ENCODE measurements around the gene THG1L.
A peak's percentile ranks its signal among the peaks of the same experiment; 100 is the strongest.

The THG1L gene

DNA sequence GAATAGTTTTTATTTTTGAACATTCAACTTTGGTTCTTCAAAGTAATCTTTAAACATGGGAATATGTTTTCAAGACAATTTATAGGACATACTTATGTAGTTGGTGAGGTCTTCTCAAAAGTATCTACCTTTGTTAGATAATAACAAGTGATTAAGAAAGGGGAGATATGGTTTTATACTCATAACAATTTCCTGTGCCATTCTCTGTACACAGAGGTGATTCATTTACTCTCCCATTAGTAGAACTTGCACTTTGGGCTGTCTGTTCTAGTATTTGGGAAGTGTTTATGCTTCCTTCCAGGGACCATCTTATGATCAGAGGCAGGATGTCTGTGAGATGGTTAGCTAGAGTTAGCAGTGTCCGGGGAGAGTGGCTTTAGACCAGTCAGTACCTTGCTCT, 27.5 kb downstream of the THG1L start:
- no peak for DNase-seq (ENCODE audit: low spot score)

DNA sequence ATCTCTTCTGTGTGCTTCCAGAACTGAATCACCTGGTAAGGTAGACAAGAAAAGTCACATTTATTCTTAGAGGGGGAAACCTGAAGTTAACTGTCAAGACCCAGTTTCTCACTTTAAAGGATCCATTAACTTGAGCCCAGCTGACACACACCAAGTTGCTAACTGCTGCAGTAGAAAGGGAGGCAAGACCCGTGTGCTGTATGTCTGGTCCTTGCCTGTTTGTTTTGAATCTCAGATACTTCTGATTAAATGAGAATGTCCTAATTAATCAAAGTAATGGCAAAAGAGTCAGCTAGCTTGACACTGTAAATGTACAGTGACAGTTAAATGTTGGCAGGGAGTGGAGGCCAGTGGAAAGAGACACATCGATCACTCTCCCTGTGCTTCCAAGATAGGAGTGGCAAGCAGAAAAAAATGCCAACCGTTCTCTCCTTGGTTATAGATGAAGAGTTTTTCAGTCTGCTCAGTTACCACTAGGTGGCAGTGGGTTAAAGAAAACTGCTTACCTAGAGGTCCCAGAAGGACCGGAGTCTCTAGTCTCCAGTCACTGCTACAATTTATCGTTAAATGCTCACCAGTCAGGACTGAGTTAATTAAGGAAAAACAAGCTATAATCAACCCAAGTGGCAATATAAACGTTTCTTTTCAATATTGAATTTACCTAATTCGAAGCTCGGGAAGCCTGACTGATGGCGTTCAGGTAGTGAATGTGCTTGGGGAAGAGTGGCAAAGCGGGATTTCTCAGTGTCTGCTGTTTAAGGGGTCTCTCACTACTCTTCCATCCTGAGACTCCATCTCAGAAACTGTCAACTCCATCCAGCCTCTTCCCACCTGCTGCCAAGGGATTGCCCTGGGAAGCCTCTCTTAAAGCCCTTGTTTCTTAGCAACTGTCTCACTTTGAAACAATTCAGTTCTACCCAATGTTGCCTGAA, 30.7 kb downstream of the THG1L start:
- peak; percentile 53 for DNase-seq (ENCODE audit: low spot score)

DNA sequence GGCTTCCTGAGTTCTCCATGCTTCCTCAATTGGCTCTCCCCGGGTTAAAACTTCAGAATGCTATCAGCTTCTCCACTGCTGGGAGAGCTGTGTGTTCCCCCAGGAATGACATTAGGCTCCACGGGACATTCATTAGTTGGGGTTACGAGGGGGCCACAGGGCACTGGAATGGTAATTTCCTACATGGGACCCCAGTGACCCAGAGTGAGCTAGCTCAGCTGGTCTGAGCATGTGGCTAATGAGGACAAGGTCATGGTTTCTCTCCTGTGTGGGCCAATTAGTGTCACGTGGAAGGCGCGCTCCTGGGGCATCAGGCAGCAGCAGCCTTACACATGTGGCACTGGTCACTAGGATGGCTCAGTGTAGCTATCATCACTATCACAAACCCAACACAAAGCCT, 33.3 kb downstream of the THG1L start:
- no peak for DNase-seq (ENCODE audit: low spot score)

DNA sequence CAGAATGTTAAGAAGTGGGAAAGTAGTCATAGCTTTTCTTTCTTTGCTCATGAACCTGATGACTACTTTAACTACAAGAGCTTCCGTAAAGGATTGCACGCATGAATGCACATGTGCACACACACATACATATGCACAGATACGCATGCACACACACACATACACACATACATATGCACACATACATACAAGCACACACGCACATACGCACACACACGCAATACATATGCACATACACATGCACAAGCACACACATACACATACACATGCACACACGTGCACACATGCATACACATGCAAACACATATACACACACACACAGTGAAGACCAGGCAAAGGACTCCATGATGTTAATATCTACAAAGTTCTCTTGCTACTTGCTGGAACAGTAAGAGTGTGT, 35.2 kb downstream of the THG1L start:
- DNase-seq (ENCODE audit: low spot score), result no peak

DNA sequence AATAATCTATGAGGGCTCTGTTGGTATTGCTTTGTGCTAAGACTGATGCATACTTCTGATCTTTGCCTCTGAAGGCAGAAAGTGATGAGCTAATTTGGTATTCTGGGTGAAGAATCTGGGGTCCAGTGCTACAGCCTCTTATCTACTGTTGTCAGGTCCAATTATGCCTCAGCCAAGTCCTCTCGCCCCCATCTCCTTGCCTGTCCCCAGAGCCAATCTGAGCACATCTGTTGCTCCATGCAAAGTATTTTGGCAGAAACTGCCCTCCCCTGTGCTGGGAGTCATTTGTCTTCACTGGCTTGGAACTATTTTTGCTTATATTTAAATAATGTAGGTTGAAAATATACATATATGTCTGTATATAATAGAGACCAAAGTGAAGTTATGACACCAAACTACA, 35.7 kb downstream of the THG1L start:
- DNase-seq (ENCODE audit: low spot score), result no peak

DNA sequence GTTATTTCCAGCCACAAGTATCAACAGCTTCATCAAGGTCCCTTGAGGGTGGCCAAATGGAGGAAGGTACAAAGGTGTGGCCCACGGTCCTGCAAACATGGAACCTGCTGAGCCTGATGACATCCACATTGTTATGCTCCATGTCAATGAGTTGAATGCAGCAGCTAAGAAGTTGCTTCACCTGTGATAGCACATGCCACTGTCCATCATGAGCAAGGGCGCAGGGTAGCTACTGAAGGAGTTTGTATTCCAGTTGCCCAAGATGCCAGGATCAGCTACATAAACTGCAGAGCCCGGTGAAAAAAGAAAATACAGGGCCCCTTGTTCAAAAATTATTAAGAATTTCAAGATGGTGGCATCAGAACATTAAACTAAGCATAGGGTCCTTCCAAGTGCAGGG, 36.5 kb downstream of the THG1L start:
- no peak for DNase-seq (ENCODE audit: low spot score)

- DNase-seq (ENCODE audit: low spot score), result no peak
Measured at GRCh38 chr5:157770665-157771064, 39.4 kb downstream of the THG1L start.

- DNase-seq (ENCODE audit: low spot score), result no peak
Measured at GRCh38 chr5:157772127-157772526, 40.9 kb downstream of the THG1L start.

DNA sequence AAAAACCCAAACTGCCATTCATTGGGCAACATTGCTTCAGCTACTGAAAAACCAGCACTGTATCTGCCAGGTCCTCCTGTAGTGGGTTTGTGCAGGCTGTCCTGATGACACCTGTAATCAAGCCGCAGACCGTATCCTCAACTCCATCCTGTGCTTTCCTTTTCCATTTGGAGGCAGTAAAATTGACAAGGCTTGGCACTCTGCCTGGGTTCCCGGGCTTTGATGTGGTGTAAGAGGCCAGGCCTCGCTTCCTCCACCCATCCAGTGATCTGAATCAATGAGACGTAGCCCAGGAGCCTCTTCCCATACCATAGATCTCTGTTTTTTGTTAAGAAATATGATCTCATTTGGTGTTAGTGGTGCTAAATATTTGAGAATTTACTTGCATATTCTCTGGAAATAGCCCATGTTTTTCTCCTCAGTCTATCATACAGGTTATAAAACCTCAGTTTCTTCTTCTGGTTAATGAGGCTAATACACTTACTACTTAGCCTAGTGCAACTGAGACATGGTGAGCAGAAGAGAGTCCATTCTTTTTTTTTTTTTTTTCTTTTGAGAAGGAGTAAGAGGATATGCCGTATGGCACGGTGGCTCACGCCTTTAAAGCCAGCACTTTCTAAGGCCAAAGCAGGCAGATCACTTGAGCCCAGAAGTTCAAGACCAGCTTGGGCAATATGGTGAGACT, 47.0 kb downstream of the THG1L start:
- no peak for DNase-seq (ENCODE audit: low spot score)

DNA sequence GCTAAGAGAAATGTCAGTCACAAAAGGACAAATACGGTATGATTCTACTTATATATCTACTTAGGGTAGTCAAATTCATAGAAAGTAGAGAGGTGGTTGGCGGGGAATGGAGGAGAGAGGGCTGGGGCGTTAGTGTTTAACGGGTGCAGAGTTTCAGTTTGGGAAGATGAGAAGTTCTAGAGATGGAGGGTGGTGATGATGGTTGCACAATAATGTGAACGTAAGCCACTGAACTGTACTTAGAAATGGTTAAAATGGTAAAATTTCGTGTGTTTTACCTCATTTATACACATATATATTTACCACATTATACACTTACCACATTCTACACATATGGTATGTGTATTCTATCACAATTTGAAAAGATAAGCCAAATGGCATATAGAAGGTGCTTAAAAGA, 48.0 kb downstream of the THG1L start:
- no peak for DNase-seq (ENCODE audit: low spot score)

GRCh38 chr5:157785801-157786200, 54.6 kb downstream of the THG1L start:
- DNase-seq (ENCODE audit: low spot score), result no peak
